Sigmoid colon (tissue), 7 donors: ENCODE data around the gene PXDN. TPM values are rescaled to one million over a fixed set of nuclear protein-coding genes. Genes with fewer than 3 reads are reported as not detected.
A peak's percentile ranks its signal among the peaks of the same experiment; 100 is the strongest.

Experiments used
- DNase-seq: peaks from one replicate; pipeline ENCODE4 v3.0.0-alpha.2; 2019
- H3K27ac ChIP-seq, 4 donors: fragments of 200-600 bp; sonication (generic); one replicate each; pipeline ENCODE4 v1.5.1; 2016 to 2019; ENCODE audit warnings: mild to moderate bottlenecking in 1 of 4
- H3K27me3 ChIP-seq, 3 donors: fragments of 200-600 bp; sonication (generic); one replicate each; pipeline ENCODE4 v1.5.1; 2019; ENCODE audit warnings: mild to moderate bottlenecking in 1 of 3
- H3K36me3 ChIP-seq, 4 donors: fragments of 200-600 bp; sonication (generic); one replicate each; pipeline ENCODE4 v1.5.1; 2016 to 2019
- H3K4me1 ChIP-seq, 4 donors: fragments of 200-600 bp; sonication (generic); one replicate each; pipeline ENCODE4 v1.5.1; 2017 to 2019
- H3K4me3 ChIP-seq, 4 donors: fragments of 200-600 bp; sonication (generic); one replicate each; pipeline ENCODE4 v1.5.1; 2017 to 2019; ENCODE audit warnings: mild to moderate bottlenecking in 2 of 4, moderate library complexity in 1 of 4
- H3K9me3 ChIP-seq, 4 donors: fragments of 200-600 bp in 3 of 4; sonication (generic) in 3 of 4; one replicate each; pipeline versions ENCODE4 v1.5.1 to v1.6.1; 2013 to 2019
- EP300 ChIP-seq, 4 donors: sonication (generic); formaldehyde crosslinking; IDR thresholded peaks; one replicate each; pipeline ENCODE4 v1.6.1; 2017; ENCODE audit warnings: antibody characterized with exemption in 4 of 4
- POLR2A ChIP-seq, 2 donors: fragments of 450-650 bp; IDR thresholded peaks; one replicate each; pipeline ENCODE4 v1.6.1; 2016; ENCODE audit warnings: antibody characterized with exemption in 2 of 2, mild to moderate bottlenecking in 2 of 2, moderate library complexity in 2 of 2
- POLR2AphosphoS5 ChIP-seq, 4 donors: sonication (generic); formaldehyde crosslinking; IDR thresholded peaks; one replicate each; pipeline ENCODE4 v1.6.1; 2017; ENCODE audit warnings: antibody characterized with exemption in 4 of 4
- WGBS, 2 donors: extraction: QIAGEN DNeasy Blood & Tissue Kit; methylation state at CpG; one replicate each; pipeline ENCODE4 v1.1.7; 2013; 5-methylcytosine and 5-hydroxymethylcytosine counted together
- intact Hi-C: fragments of 100-400 bp; cut with DNase I; formaldehyde crosslinking; loops from one replicate; pipeline ENCODE4 v1.15.1; 2023
- polyA plus RNA-seq, 3 donors: library from polyadenylated mRNA; stranded (reverse); fragments of 200-250 nt; gene quantifications; one replicate each; pipeline ENCODE4 v1.2.3, GENCODE V29; 2013
- total RNA-seq, 4 donors: library from RNA; depleted of rRNA; stranded (reverse); fragments of >200 nt; gene quantifications; one replicate each; pipeline ENCODE4 v1.1.0, GENCODE V29; 2016
- TF ChIP-seq, protein P1 (sequence below), 4 experiments: fragments of 450-650 bp in 3 of 4; fragments of 200-600 bp in 1 of 4; IDR thresholded peaks; one replicate each; pipeline ENCODE4 v1.5.1; 2016 to 2019; ENCODE audit warnings: antibody characterized with exemption in 4 of 4, mild to moderate bottlenecking in 3 of 4, moderate library complexity in 2 of 4
- donor health status: healthy with polysubstance abuse.
- donor health status: Bipolar disorder and iron deficiency.
- donor health status: healthy.

PXDN gene
- total and polyA plus RNA-seq, 7 donors = 1.2 to 126 (median 34.4) TPM

DNA sequence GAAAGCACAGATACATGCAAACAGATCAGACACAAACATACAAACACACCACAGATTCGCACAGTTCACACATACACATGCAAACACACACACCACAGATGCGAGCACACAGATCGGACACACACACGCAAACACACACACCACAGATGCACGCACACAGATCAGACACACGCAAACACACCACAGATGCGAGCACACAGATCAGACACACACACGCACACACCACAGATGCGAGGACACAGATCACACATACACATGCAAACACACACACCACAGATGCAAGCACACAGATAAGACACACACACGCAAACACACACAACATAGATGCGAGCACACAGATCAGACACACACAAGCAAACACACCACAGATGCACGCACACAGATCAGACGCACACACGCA lies 149.0 kb downstream of the PXDN start:
- WGBS, 2 donors = 96 to 97% methylated on average over 14 of the region's 14 CpGs
- Histone ChIP-seq H3K36me3 (no peaks in the 10 kb centered on the region), H3K9me3 (no peaks in the 10 kb centered on the region), H3K4me1 (peaks cover 0 to 36% (median 25%) of the 10 kb centered on the region in 4 donors), H3K27me3 (no peaks in the 10 kb centered on the region), H3K4me3 (no peak overlapping the region), H3K27ac (no peak overlapping the region)
- TF ChIP-seq, protein P1, sequence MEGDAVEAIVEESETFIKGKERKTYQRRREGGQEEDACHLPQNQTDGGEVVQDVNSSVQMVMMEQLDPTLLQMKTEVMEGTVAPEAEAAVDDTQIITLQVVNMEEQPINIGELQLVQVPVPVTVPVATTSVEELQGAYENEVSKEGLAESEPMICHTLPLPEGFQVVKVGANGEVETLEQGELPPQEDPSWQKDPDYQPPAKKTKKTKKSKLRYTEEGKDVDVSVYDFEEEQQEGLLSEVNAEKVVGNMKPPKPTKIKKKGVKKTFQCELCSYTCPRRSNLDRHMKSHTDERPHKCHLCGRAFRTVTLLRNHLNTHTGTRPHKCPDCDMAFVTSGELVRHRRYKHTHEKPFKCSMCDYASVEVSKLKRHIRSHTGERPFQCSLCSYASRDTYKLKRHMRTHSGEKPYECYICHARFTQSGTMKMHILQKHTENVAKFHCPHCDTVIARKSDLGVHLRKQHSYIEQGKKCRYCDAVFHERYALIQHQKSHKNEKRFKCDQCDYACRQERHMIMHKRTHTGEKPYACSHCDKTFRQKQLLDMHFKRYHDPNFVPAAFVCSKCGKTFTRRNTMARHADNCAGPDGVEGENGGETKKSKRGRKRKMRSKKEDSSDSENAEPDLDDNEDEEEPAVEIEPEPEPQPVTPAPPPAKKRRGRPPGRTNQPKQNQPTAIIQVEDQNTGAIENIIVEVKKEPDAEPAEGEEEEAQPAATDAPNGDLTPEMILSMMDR (IDR thresholded peaks at IDR 0.05) = no peak
- TF ChIP-seq EP300 (IDR thresholded peaks at IDR 0.05) = no peak
- TF ChIP-seq POLR2AphosphoS5 (IDR thresholded peaks at IDR 0.05) = no peak
- TF ChIP-seq POLR2A (IDR thresholded peaks at IDR 0.05) = no peak
- intact Hi-C loops = loop anchor here (2.0 kb wide), 1 partner anchor 222 kb away; no protein-coding TSS in a partner anchor
- DNase-seq = no peak

DNA sequence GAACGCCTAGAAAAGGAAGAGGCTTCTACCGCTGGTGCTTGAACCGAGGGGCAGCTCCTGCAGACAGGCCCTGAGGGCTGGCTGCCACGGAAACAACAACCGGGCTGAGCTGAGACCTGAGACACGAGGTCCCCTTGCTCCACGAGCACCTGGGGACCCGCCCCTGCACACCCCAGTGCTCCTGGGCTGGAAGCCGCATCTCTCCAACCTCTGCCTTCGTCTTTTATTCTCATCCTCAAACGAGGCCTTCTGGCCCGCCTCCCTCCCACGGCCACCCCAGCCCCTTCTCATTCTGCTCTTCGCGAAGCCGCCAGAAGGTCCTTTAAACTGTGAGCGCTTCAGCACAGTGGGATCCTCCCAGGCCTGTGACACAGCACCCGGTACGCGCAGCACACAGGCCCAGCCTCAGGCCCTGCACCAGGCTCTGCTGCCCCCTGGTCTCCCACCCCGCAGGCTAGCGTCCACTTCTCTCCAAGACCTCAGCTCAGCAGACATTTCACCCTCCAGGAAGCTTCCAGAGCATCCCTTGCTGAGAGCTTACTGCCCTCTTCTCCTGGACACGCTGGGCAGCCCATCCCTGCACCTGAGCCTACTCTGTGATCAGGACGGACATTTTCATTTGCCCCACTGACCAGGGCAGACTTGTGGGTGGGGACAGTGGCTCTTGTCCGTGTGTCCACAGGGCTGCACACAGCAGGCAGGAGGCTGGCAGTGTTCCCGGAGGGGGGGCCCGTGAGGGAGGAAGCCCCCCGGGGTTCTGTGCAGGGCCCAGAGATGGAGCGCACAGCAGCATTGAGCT lies 149.7 kb downstream of the PXDN start:
- Histone ChIP-seq H3K4me3 (no peak overlapping the region), H3K36me3 (no peaks in the 10 kb centered on the region), H3K9me3 (no peaks in the 10 kb centered on the region), H3K27me3 (no peaks in the 10 kb centered on the region), H3K4me1 (peaks cover 0 to 36% (median 25%) of the 10 kb centered on the region in 4 donors), H3K27ac (peak overlapping the region in 3 of 4 donors; percentile 57 to 79 (median 70))
- intact Hi-C loops = loop anchor here (2.0 to 5.0 kb wide), 3 partner anchors 58 to 222 kb away; no protein-coding TSS in a partner anchor
- 87 to 88% methylated on average over 29 of the region's 29 CpGs for WGBS, 2 donors
- TF ChIP-seq, protein P1 (IDR thresholded peaks at IDR 0.05) = no peak
- TF ChIP-seq EP300 (IDR thresholded peaks at IDR 0.05) = no peak
- DNase-seq = no peak

DNA sequence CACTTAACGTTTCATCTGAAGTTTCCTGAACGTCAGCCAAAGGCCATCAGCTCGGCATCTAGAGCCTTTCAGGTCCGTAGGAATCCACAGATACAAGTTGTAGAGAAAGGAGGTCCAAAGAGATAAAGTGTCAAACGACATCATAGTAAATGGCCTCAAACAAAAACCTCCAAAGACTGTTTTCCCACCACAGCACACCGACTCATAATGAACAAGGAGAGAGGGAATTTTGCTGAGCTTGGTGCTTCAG lies 150.3 kb downstream of the PXDN start:
- WGBS, 2 donors = 56 to 68% methylated on average over 6 of the region's 6 CpGs
- Histone ChIP-seq H3K4me3 (no peak overlapping the region), H3K36me3 (no peaks in the 10 kb centered on the region), H3K4me1 (peaks cover 0 to 36% (median 25%) of the 10 kb centered on the region in 4 donors), H3K27me3 (no peaks in the 10 kb centered on the region), H3K9me3 (no peaks in the 10 kb centered on the region), H3K27ac (peak overlapping the region in 3 of 4 donors; percentile 57 to 79 (median 70))
- intact Hi-C loops = loop anchor here (2.0 to 5.0 kb wide), 3 partner anchors 58 to 223 kb away; no protein-coding TSS in a partner anchor
- no peak for DNase-seq
- TF ChIP-seq POLR2A (IDR thresholded peaks at IDR 0.05) (no peak), EP300 (IDR thresholded peaks at IDR 0.05) (no peak), POLR2AphosphoS5 (IDR thresholded peaks at IDR 0.05) (no peak)
- TF ChIP-seq, protein P1 (IDR thresholded peaks at IDR 0.05) = no peak

DNA sequence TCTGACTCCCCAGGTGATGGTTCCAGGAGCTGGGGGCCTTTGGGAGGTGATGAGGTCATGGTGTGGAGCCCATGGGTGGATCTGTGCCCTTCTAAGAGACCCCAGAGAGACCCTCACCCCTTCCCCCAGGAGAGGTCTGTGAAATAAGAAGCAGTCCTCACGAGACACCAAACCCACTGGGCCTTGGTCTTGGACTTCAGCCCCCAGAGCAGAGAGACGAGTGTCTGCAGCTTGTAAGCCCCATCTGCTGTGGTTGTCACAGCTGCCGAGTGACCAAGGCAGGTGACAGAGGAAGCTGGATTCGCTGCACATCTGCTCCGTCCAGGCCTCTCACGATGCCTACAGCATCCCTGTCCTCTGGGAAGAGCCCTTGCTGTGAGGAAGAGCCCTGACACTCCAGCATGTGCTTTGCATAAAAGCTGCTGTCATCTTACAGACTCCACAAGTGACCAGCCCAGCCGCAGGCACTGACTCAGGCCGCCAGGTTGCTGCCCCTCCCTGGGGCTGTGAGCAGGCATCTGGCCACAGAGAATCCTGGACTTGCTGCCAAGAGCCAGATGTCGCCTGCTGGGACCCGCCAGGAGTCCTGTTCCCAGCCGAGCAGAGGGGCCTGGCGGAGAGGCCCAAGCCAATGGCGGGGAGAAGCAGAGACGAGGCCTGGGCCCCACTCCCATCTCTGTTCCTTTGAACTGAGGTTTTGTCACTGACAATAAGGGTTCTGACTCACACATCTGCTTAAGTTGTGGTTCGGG lies 150.8 kb downstream of the PXDN start:
- Histone ChIP-seq H3K4me3 (no peak overlapping the region), H3K36me3 (no peaks in the 10 kb centered on the region), H3K27ac (peak overlapping the region; percentile 36 to 79 (median 64)), H3K27me3 (no peaks in the 10 kb centered on the region), H3K4me1 (peaks cover 0 to 36% (median 25%) of the 10 kb centered on the region in 4 donors), H3K9me3 (no peaks in the 10 kb centered on the region)
- intact Hi-C loops = loop anchor here (2.0 to 5.0 kb wide), 4 partner anchors 59 to 223 kb away; no protein-coding TSS in a partner anchor
- 76 to 79% methylated on average over 15 of the region's 15 CpGs for WGBS, 2 donors
- TF ChIP-seq EP300 (IDR thresholded peaks at IDR 0.05) (no peak), POLR2AphosphoS5 (IDR thresholded peaks at IDR 0.05) (peak in 2 of 4 donors; percentile 5 to 25)
- TF ChIP-seq, protein P1 (IDR thresholded peaks at IDR 0.05) = no peak
- DNase-seq = no peak
